GM19240 (cell line): ENCODE measurements around the gene PKD1L1.
"Not testable (repeated sequence)": the region's sequence is repeated elsewhere in the genome, so short reads cannot be mapped to it uniquely, and the experiment has no call there.

Source experiments
- DNase-seq: peaks from one replicate; pipeline ENCODE4 v3.0.0; 2011; ENCODE audit warnings: low spot score; ENCODE audit not compliant: insufficient read length

Gene PKD1L1

DNA sequence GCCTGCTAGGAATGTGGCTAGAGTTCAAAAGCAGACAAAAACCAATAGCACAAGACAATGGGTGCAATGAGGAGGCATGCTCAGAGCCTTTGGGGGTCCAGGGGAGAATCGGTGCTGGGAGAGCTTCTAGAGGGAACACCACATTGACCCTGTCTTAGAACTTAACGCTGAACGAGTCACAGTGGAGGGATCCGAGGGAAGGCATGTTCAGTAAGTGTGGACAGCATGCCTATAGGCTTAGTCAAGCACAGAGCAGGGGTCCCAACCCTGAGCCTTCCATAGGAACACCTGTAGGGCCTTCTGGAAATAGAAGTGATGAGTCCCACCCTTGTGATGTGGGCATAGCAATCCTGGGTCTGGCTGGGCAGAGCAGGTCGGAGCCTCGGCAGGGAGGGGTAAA, 148.7 kb downstream of the PKD1L1 start:
- no peak for DNase-seq

- DNase-seq: no peak
These were observed 151.9 kb downstream of the PKD1L1 start for GRCh38 chr7:47796347-47796746.

- no peak for DNase-seq
These were observed 152.6 kb downstream of the PKD1L1 start for GRCh38 chr7:47795631-47796030.

- DNase-seq: not testable (repeated sequence)
These were observed 153.1 kb downstream of the PKD1L1 start for GRCh38 chr7:47795126-47795525.

GRCh38 chr7:47794016-47794415, 154.2 kb downstream of the PKD1L1 start:
- no peak for DNase-seq

- DNase-seq: not testable (repeated sequence)
These were observed 155.1 kb downstream of the PKD1L1 start for GRCh38 chr7:47793186-47793585.

- no peak for DNase-seq
These were observed 155.6 kb downstream of the PKD1L1 start for GRCh38 chr7:47792521-47793121.

DNA sequence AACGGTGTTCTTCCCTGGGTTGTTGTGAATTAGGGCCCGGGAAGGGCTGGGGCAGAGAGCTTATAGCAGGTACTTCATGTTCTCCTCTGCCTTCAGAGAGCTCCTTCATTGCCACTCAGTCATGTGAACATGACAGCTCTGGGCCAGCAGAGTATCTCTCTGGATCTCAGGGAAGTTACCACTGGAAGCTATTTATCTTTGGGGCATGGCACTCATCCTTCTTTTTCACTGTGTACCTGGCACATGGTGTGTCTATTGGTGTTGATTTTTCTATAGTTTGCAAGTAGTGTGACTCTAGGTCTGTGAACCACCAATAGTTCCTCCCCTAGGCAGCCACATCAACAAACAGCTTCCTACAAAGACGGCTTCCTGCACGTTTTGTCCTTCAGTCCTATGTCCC, 156.6 kb downstream of the PKD1L1 start:
- no peak for DNase-seq

- no peak for DNase-seq
These were observed 160.2 kb downstream of the PKD1L1 start for GRCh38 chr7:47788083-47788482.

- no peak for DNase-seq
These were observed 160.8 kb downstream of the PKD1L1 start for GRCh38 chr7:47787249-47788069.

- DNase-seq: no peak
These were observed 161.6 kb downstream of the PKD1L1 start for GRCh38 chr7:47786557-47787248.

DNA sequence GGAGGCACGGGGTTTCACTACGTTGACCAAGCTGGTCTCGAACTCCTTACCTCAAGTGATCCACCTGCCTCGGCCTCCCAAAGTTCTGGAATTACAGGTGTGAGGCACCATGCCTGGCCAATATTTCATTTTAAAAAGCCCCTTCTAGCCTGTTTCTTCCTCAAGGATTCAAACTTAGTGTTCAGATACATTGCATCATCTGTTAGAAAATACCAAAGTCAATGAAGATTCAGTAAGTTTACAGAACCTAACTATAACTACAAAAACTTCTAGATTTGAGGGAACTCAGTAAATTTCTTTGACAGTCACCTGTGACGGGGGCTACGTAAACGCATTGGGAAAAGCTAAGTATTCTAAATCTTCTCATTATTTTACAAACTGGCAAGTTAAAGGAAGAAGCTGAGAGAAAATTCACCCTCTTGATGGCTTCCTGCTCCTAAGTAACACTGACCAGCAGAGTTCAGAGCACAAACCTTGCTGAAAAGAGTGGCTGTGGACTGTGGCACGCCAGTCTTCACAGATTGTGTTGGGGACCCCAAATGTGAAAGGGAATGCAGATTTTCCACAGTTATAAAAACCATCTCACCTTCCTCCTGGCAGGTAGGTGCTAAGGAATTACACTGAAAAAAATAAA, 162.2 kb downstream of the PKD1L1 start:
- no peak for DNase-seq

GRCh38 chr7:47783456-47784223, 164.6 kb downstream of the PKD1L1 start:
- no peak for DNase-seq

DNA sequence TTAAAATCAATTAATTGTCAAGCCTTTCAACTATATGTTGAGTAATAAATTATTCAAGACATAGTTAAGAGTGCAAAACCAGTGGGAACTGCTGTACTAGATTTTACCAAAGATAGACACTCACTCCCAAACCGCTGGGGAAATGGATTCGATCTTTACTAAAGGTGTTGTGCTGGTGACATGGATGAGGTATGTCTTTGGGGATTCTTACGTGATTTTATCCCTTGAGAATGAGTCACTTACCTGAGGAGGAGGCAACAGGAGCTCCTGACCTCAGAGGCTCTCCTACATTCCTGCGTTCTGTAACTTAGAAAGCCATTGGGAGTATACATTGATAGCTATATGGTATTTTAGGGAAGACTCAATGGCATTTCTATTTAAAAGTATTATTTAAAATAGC, 165.5 kb downstream of the PKD1L1 start:
- no peak for DNase-seq

GRCh38 chr7:47782022-47782421, 166.2 kb downstream of the PKD1L1 start:
- DNase-seq: no peak

DNA sequence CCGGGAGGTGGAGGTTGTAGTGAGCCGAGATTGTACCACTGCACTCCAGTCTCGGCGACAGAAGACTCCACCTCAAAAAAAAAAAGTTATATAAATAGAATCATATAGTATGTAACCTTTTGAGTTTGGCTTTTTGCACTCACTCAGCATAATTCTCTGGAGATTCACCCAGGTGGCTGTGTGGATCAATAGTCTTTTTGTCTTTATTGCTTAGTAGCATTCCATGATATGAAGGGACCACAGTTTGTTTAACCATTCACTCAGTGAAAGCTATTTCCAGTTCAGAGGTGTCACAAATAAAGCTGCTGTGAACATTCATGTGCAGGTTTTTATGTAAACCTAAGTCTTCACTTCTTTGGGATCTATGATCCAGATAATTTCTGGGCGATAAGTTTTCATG, 167.7 kb downstream of the PKD1L1 start:
- no peak for DNase-seq

- DNase-seq: no peak
These were observed 168.9 kb downstream of the PKD1L1 start for GRCh38 chr7:47779341-47779771.

GRCh38 chr7:47778153-47778661, 170.1 kb downstream of the PKD1L1 start:
- no peak for DNase-seq

DNA sequence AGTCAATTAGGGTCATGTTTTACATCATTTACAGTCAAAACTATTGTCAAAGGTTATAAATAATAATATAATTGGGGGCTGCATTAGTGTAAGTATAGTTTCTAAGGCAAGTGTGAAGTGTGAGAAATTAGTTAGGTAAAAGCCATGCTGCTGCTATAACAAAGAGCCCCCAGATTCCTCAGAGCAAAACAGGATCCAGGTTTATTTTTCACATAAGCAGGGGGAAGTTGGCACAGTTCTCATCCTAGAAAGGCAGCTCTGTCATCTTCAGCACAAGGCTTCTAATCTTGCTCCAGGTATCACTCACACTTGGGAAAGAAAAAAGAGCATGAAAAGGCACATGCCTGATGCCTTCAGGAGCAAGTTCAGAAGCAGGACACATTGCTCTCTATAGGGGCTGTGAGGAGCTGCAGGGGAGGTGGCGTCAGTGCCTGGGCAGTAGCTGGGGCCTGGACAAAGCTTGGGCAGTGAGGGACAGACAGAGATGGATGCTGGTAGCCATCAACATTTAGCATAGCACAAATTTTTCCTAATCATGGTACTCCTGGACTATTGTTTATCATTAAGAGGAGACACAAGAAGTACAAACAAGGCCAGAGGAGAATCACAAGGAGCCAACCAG, 170.6 kb downstream of the PKD1L1 start:
- DNase-seq: no peak

- DNase-seq: no peak
These were observed 171.9 kb downstream of the PKD1L1 start for GRCh38 chr7:47776335-47776734.
